Pancreas (tissue), 10 donors: ENCODE results near the gene KSR2. TPM values are rescaled to one million over a fixed set of nuclear protein-coding genes. Genes with fewer than 3 reads are reported as not detected.
A peak's percentile ranks its signal among the peaks of the same experiment; 100 is the strongest.

Experiments used
- ATAC-seq, 4 donors: fragments of 200-7000 bp; cut with Tn5 transposase; one replicate each; pipeline versions ENCODE4 v1.8.0 to v1.9.1; 2020; ENCODE audit warnings: mild to moderate bottlenecking in 4 of 4, moderate library complexity in 4 of 4
- DNase-seq, 6 donors: peaks; one replicate each; pipeline ENCODE4 v3.0.0-alpha.2; 2020
- FAIRE-seq: peaks from 2 replicates; lab custom pipeline; 2012; peaks lifted over from hg19 to GRCh38; lab: Jason Lieb, UNC
- H3K27ac ChIP-seq, 4 donors: fragments of 200-600 bp; sonication (generic); 1 replicate in 3 of 4; 2 replicates in 1 of 4; pipeline versions ENCODE4 v1.5.0 to v1.8.0; 2020
- H3K27me3 ChIP-seq, 4 donors: fragments of 200-600 bp; one replicate each; pipeline ENCODE4 v1.8.0; 2021
- H3K36me3 ChIP-seq, 3 donors: fragments of 200-600 bp; sonication (generic) in 1 of 3; one replicate each; pipeline versions ENCODE4 v1.5.0 to v1.8.0; 2020 to 2021
- H3K4me1 ChIP-seq, 3 donors: fragments of 200-600 bp; one replicate each; pipeline ENCODE4 v1.8.0; 2021
- H3K4me3 ChIP-seq, 4 donors: fragments of 200-600 bp; sonication (generic) in 2 of 4; one replicate each; pipeline versions ENCODE4 v1.5.0 to v1.8.0; 2020 to 2021
- H3K9me3 ChIP-seq, 4 donors: fragments of 200-600 bp; one replicate each; pipeline ENCODE4 v1.8.0; 2021
- CTCF ChIP-seq, 4 donors: fragments of 200-600 bp; sonication (generic) in 3 of 4; IDR thresholded peaks; one replicate each; pipeline versions ENCODE4 v1.5.0 to v1.8.0; 2021; ENCODE audit warnings: antibody characterized with exemption in 4 of 4
- WGBS, 2 donors: extraction: QIAGEN DNeasy Blood & Tissue Kit; methylation state at CpG; one replicate each; pipeline ENCODE4 v1.1.7; 2013; 5-methylcytosine and 5-hydroxymethylcytosine counted together
- intact Hi-C, 3 donors: fragments of 100-400 bp; cut with DNase I; formaldehyde crosslinking; loops; one replicate each; pipeline versions ENCODE4 v1.11.1 to v1.14.2; 2022
- polyA plus RNA-seq, 2 donors: library from polyadenylated mRNA; stranded (reverse); fragments of 200-250 nt; gene quantifications; one replicate each; pipeline ENCODE4 v1.2.3, GENCODE V29; 2013
- total RNA-seq, 6 donors: library from RNA; stranded (reverse); fragmentation: NEBNext Ultra II Directional in 4 of 6; extraction: Animal tissue kit (Norgen Biotek cat#: 25700) in 4 of 6; gene quantifications; one replicate each; pipeline versions ENCODE4 v1.2.1 to v1.2.4, GENCODE V29; 2021 to 2023
- donor health status: healthy with polysubstance abuse.
- donor health status: DM: no; HTN: no; CAD: no; lungs with moderate emphysema.
- donor health status: DM: no; HTN: no; CAD: no.
- donor health status: control.
- donor health status: control.
- donor health status: Bipolar disorder and iron deficiency.
- donor health status: DM: yes; HTN: yes; CAD: no.
- donor health status: DM: no; HTN: no; CAD: no.
- donor health status: DM: no; HTN: no; CAD: no.
- donor health status: DM: yes; HTN: yes; CAD: no.

KSR2 gene
- total and polyA plus RNA-seq, 8 donors = 0.68 to 1.8 (median 1.3) TPM

GRCh38 chr12:117417004-117417403, 551.8 kb downstream of the KSR2 start:
- H3K36me3 ChIP-seq = no peaks in the 10 kb centered on the region
- WGBS, 2 donors = 12 to 13% methylated on average over 1 of the region's 1 CpG
- intact Hi-C loops = no loop called here
- DNase-seq = no peak
- no peak for FAIRE-seq
- no peak for TF ChIP-seq CTCF (IDR thresholded peaks at IDR 0.05)
- no peaks in the 10 kb centered on the region for H3K9me3 ChIP-seq
- H3K27me3 ChIP-seq = no peaks in the 10 kb centered on the region
- peak in 1 of 4 donors; percentile 21 for ATAC-seq
- H3K27ac ChIP-seq = no peak overlapping the region
- peaks cover 0 to 3% (median 0%) of the 10 kb centered on the region in 3 donors for H3K4me1 ChIP-seq
- H3K4me3 ChIP-seq = no peak overlapping the region

GRCh38 chr12:117412465-117413188, 556.2 kb downstream of the KSR2 start:
- Histone ChIP-seq H3K36me3 (no peaks in the 10 kb centered on the region), H3K4me3 (no peak overlapping the region), H3K9me3 (no peaks in the 10 kb centered on the region), H3K4me1 (peaks cover 3 to 8% (median 7%) of the 10 kb centered on the region in 3 donors), H3K27ac (no peak overlapping the region), H3K27me3 (no peaks in the 10 kb centered on the region)
- no peak for FAIRE-seq
- intact Hi-C loops = no loop called here
- WGBS, 2 donors = 60 to 73% methylated on average over 11 of the region's 11 CpGs
- DNase-seq = no peak
- TF ChIP-seq CTCF (IDR thresholded peaks at IDR 0.05) = no peak
- no peak for ATAC-seq

GRCh38 chr12:117409286-117409685, 559.5 kb downstream of the KSR2 start:
- peaks cover 3 to 9% (median 7%) of the 10 kb centered on the region in 3 donors for H3K4me1 ChIP-seq
- peak overlapping the region in 3 of 4 donors; percentile 85 to 91 (median 87) for H3K27ac ChIP-seq
- FAIRE-seq = no peak
- no peaks in the 10 kb centered on the region for H3K27me3 ChIP-seq
- intact Hi-C loops = no loop called here
- no peak for TF ChIP-seq CTCF (IDR thresholded peaks at IDR 0.05)
- H3K4me3 ChIP-seq = no peak overlapping the region
- no peak for DNase-seq
- ATAC-seq = no peak
- no peaks in the 10 kb centered on the region for H3K9me3 ChIP-seq
- no peaks in the 10 kb centered on the region for H3K36me3 ChIP-seq

GRCh38 chr12:117408161-117408791, 560.5 kb downstream of the KSR2 start:
- TF ChIP-seq CTCF (IDR thresholded peaks at IDR 0.05) = no peak
- Histone ChIP-seq H3K4me3 (peak overlapping the region in 1 of 4 donors; percentile 30), H3K36me3 (no peaks in the 10 kb centered on the region), H3K4me1 (peaks cover 3 to 9% (median 7%) of the 10 kb centered on the region in 3 donors), H3K9me3 (no peaks in the 10 kb centered on the region), H3K27ac (peak overlapping the region; percentile 82 to 91 (median 86)), H3K27me3 (no peaks in the 10 kb centered on the region)
- intact Hi-C loops = no loop called here
- ATAC-seq (peak; percentile 93 to 95 (median 94)), FAIRE-seq (no peak), DNase-seq (peak; percentile 81 to 94 (median 90))
- WGBS, 2 donors = 17 to 19% methylated on average over 11 of the region's 11 CpGs

GRCh38 chr12:117404940-117405339, 563.9 kb downstream of the KSR2 start:
- Histone ChIP-seq H3K27me3 (no peaks in the 10 kb centered on the region), H3K36me3 (no peaks in the 10 kb centered on the region), H3K4me1 (peaks cover 3 to 9% (median 7%) of the 10 kb centered on the region in 3 donors), H3K4me3 (no peak overlapping the region), H3K27ac (no peak overlapping the region), H3K9me3 (no peaks in the 10 kb centered on the region)
- ATAC-seq (no peak), DNase-seq (no peak), FAIRE-seq (no peak)
- TF ChIP-seq CTCF (IDR thresholded peaks at IDR 0.05) = no peak
- intact Hi-C loops = no loop called here
- 88 to 90% methylated on average over 7 of the region's 7 CpGs for WGBS, 2 donors
